GM20000 (cell line): ENCODE measurements around the gene PRLH.
"Not testable (repeated sequence)": the region's sequence is repeated elsewhere in the genome, so short reads cannot be mapped to it uniquely, and the experiment has no call there.

Experiments
- DNase-seq: peaks from one replicate; pipeline ENCODE4 v3.0.0; 2012; ENCODE audit warnings: low spot score
- CTCF ChIP-seq: IDR thresholded peaks from 2 replicates; pipeline ENCODE4 v1.5.1; 2012; ENCODE audit warnings: mild to moderate bottlenecking, control low read depth; ENCODE audit errors: extremely low read depth, missing control alignments

The PRLH gene

GRCh38 chr2:237591141-237591881 is 24.9 kb downstream of the PRLH start:
- no peak for DNase-seq
- no peak for TF ChIP-seq CTCF

- no peak for DNase-seq
- TF ChIP-seq CTCF, result no peak
Measured at GRCh38 chr2:237592425-237592980, 26.1 kb downstream of the PRLH start.

GRCh38 chr2:237593036-237593435 is 26.7 kb downstream of the PRLH start:
- no peak for TF ChIP-seq CTCF
- no peak for DNase-seq

GRCh38 chr2:237593596-237594320 is 27.4 kb downstream of the PRLH start:
- no peak for TF ChIP-seq CTCF
- DNase-seq, result no peak

- no peak for TF ChIP-seq CTCF
- no peak for DNase-seq
Measured at GRCh38 chr2:237594514-237594871, 28.1 kb downstream of the PRLH start.

GRCh38 chr2:237595829-237596519 is 29.6 kb downstream of the PRLH start:
- not testable (repeated sequence) for DNase-seq

GRCh38 chr2:237596520-237597195 is 30.3 kb downstream of the PRLH start:
- no peak for DNase-seq
- no peak for TF ChIP-seq CTCF
